Memory B cell (primary cell): ENCODE data around the gene ACAP2.
"Not testable (repeated sequence)": the region's sequence is repeated elsewhere in the genome, so short reads cannot be mapped to it uniquely, and the experiment has no call there.

Source experiments
- ATAC-seq: fragments of 150-1000 bp; cut with Tn5 transposase; 2 replicates; pipeline ENCODE4 v1.10.0; 2021; ENCODE audit warnings: low read depth, mild to moderate bottlenecking, moderate library complexity
- DNase-seq, 2 donors: peaks; one replicate each; pipeline ENCODE4 v3.0.0; 2022; ENCODE audit warnings: low spot score in 2 of 2
- H3K27ac Mint-ChIP-seq: one replicate; pipeline ENCODE4 v1.8.0; 2022; ENCODE audit warnings: mild to moderate bottlenecking, moderate library complexity, mixed read lengths
- H3K27me3 Mint-ChIP-seq: one replicate; pipeline ENCODE4 v1.8.0; 2022; ENCODE audit warnings: mixed read lengths
- H3K36me3 Mint-ChIP-seq: one replicate; pipeline ENCODE4 v1.8.0; 2022; ENCODE audit warnings: mild to moderate bottlenecking, mixed read lengths
- H3K4me1 Mint-ChIP-seq: one replicate; pipeline ENCODE4 v1.8.0; 2022; ENCODE audit warnings: mixed read lengths
- H3K4me3 Mint-ChIP-seq: one replicate; pipeline ENCODE4 v1.8.0; 2022; ENCODE audit warnings: mild to moderate bottlenecking, moderate library complexity, mixed read lengths
- H3K9me3 Mint-ChIP-seq: one replicate; pipeline ENCODE4 v1.8.0; 2022; ENCODE audit warnings: mixed read lengths

ACAP2 gene

DNA sequence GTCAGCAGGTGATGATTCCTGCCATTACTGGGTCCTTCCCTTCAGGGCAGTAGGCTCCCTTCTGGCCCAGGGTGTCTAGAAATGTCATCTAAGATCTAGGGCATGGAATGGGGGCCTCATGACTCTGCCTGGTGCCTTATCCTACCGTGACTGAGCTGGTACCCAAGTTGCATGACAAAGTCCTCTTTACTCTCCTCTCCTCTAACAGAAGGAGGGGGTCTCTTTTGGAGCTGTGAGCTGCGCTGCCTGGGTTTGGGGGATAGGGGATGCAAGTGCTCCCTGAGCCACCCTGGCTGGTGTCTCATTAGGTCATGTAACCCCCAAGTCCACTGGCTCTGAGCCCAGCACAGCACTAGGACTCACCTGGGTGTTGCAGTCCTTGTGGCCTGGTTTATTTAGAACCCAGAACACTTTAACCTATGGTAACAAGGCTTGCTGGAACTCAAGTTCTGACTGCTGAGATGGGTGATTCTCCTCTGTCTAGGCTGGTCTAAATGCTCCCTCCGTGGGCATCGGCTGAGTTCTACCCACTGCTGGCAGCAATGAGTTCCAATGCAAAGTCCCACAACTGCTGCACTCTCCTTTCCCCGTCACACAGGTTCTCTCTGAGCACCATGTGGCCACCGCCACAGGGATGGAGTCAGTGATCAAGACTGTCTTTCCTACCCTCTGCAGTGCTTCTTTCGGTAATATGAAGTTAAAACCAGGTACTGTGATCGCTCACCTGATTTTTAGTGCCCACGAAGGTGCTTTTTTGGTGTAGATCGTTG lies 205.8 kb downstream of the ACAP2 start:
- no peaks in the 10 kb centered on the region for H3K27me3 Mint-ChIP-seq
- DNase-seq (no peak), ATAC-seq (no peak)
- H3K4me3 Mint-ChIP-seq: no peak overlapping the region
- H3K27ac Mint-ChIP-seq: no peak overlapping the region
- H3K36me3 Mint-ChIP-seq: peaks cover 13% of the 10 kb centered on the region
- H3K9me3 Mint-ChIP-seq: peaks cover 6% of the 10 kb centered on the region
- H3K4me1 Mint-ChIP-seq: no peaks in the 10 kb centered on the region

DNA sequence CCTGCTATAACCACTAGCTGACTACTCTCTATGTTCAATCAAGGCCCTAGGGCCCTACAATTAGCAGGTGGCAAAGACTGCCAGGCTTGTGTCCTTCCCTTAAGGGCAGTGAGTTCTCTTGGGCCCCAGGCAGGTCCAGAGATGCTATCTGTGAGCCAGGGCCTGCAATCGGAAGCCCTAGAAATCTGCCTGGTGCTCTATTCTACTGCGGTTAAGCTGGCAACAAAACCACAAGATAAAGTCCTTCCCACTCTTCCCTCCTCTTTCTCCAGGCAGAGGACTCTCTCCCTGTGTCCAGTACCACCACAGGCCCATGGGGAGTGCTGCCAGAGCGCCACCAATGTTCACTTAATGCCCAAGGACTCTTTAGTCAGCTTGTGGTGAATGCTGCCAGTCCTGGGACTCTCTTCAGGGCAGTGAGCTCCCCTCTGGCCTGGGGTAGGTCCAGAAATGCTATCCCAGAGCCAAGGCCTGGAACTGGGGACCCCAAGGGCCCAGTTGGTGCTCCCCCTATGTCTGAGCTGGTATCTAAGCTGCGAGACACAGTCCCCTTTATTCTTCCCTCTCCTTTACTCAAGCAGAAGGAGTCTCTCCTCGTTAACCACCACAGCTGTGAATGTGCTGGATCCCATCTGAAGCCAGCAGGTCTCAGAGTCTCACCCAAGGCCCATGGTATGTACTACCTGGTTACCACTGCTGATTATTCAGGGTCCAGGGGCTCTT lies 206.6 kb downstream of the ACAP2 start:
- no peak overlapping the region for H3K4me3 Mint-ChIP-seq
- no peaks in the 10 kb centered on the region for H3K4me1 Mint-ChIP-seq
- no peak overlapping the region for H3K27ac Mint-ChIP-seq
- ATAC-seq (no peak), DNase-seq (peak in 1 of 2 donors; percentile 7)
- H3K9me3 Mint-ChIP-seq: peaks cover 6% of the 10 kb centered on the region
- H3K27me3 Mint-ChIP-seq: no peaks in the 10 kb centered on the region
- peaks cover 13% of the 10 kb centered on the region for H3K36me3 Mint-ChIP-seq

DNA sequence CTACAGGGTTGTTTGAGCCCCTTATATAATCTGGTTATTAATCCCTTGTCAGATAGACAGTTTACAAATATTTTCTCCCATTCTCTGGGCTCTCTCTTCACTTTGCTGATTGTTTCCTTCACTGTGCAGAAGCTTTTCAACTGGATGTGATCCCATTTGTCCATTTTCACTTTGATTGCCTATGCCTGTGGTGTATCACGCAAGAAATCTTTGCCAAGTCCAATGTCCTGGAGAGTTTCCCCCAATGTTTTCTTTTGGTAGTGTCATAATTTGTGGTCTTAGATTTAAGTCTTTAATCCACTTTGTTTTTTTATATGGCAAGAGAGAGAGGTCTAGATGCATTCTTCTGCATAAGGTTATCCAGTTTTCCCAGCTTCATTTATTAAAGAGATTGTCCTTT lies 212.6 kb downstream of the ACAP2 start:
- Mint-ChIP-seq H3K4me3 (no peak overlapping the region), H3K36me3 (no peaks in the 10 kb centered on the region), H3K27ac (no peak overlapping the region), H3K4me1 (peaks cover 11% of the 10 kb centered on the region), H3K27me3 (no peaks in the 10 kb centered on the region), H3K9me3 (no peaks in the 10 kb centered on the region)
- DNase-seq (no peak), ATAC-seq (no peak)

DNA sequence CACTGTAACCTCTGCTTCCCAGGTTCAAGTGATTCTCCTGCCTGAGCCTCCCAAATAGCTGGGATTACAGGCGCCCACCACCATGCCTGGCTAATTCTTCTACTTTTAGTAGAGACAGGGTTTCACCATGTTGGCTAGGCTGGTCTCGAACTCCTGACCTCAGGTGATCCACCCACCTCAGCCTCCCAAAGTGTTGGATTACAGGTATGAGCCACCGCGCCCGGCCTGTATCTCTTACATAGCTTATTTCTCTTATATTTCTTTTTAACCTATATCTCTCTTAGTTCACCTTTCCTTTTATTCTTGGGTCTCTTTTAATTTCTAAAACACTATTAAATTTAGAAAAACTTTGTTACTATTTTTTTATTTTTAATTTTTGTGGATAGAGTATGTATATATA lies 213.9 kb downstream of the ACAP2 start:
- ATAC-seq, DNase-seq, H3K9me3 Mint-ChIP-seq, H3K27me3 Mint-ChIP-seq, H3K36me3 Mint-ChIP-seq, H3K27ac Mint-ChIP-seq, H3K4me3 Mint-ChIP-seq: not testable (repeated sequence)
- peaks cover 11% of the 10 kb centered on the region for H3K4me1 Mint-ChIP-seq

DNA sequence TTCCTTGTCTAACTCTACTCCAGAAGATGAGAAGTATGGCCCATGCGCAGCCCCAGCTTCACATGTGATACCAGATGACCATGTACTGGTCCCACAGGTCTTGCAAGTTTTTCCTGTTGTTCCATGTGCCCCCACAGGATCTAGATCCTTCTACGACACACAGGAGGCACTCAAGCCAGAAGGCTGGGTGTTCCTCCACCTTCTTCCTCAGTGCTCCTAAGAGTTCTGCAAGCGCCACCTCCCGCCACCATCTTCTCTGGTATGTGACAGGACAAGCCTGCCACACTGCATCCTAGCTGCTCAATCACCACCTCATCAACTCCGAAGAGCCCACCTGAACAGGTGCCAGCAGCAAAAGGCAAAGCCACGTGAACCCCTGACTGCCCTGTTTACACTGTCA lies 214.9 kb downstream of the ACAP2 start:
- no peak overlapping the region for H3K27ac Mint-ChIP-seq
- no peaks in the 10 kb centered on the region for H3K27me3 Mint-ChIP-seq
- DNase-seq (no peak), ATAC-seq (no peak)
- no peaks in the 10 kb centered on the region for H3K9me3 Mint-ChIP-seq
- no peaks in the 10 kb centered on the region for H3K36me3 Mint-ChIP-seq
- H3K4me3 Mint-ChIP-seq: no peak overlapping the region
- peaks cover 11% of the 10 kb centered on the region for H3K4me1 Mint-ChIP-seq

DNA sequence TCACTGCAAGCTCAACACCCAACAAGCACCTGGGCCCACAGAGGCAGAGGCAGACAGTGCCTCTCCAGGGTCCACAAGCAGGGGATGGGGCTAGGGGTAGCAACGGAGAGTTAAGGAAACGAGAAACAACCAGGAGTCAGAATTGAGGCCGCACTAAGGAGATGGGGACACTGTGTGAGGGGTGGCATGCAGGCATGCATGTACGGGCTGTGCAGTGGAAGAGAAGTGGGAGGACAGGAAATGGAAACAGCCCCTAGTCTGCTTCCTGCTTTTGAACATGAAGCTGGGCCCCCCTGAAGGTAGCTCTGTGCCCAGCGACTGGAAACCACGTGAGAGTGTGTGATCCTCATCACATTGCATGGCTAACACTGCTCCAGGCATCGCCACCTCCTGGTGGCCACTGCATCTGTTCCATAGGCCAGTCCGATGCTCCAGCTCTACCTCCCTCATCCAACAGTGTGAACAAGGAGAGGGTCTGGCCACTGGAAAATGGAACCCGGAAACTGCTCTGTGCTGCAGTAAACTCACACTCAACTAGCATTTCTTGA lies 215.8 kb downstream of the ACAP2 start:
- no peaks in the 10 kb centered on the region for H3K9me3 Mint-ChIP-seq
- ATAC-seq: no peak
- no peak overlapping the region for H3K4me3 Mint-ChIP-seq
- no peaks in the 10 kb centered on the region for H3K36me3 Mint-ChIP-seq
- no peak for DNase-seq
- H3K4me1 Mint-ChIP-seq: peaks cover 11% of the 10 kb centered on the region
- no peak overlapping the region for H3K27ac Mint-ChIP-seq
- H3K27me3 Mint-ChIP-seq: no peaks in the 10 kb centered on the region

DNA sequence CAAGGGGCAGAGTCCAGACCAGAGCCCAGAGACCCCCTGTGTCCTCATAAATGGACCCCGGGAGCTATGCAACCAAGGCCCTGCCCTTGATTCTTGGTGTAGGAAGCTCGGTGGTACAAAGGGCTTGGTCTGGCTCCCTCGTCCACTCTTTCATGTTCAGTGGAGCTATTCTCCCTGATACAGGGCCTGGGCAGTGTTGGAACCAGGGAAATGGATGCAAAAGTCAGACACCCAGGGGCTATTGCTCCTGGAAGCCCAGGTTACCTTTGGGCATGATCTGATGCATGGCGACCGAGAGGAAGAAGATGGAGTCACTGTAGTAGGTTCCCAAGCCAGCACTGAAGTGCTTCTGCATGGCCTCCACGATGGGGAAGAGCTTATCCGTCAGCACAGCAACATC lies 216.4 kb downstream of the ACAP2 start:
- peaks cover 11% of the 10 kb centered on the region for H3K4me1 Mint-ChIP-seq
- no peaks in the 10 kb centered on the region for H3K9me3 Mint-ChIP-seq
- no peak overlapping the region for H3K27ac Mint-ChIP-seq
- no peaks in the 10 kb centered on the region for H3K27me3 Mint-ChIP-seq
- no peaks in the 10 kb centered on the region for H3K36me3 Mint-ChIP-seq
- no peak overlapping the region for H3K4me3 Mint-ChIP-seq
- DNase-seq (no peak), ATAC-seq (no peak)

DNA sequence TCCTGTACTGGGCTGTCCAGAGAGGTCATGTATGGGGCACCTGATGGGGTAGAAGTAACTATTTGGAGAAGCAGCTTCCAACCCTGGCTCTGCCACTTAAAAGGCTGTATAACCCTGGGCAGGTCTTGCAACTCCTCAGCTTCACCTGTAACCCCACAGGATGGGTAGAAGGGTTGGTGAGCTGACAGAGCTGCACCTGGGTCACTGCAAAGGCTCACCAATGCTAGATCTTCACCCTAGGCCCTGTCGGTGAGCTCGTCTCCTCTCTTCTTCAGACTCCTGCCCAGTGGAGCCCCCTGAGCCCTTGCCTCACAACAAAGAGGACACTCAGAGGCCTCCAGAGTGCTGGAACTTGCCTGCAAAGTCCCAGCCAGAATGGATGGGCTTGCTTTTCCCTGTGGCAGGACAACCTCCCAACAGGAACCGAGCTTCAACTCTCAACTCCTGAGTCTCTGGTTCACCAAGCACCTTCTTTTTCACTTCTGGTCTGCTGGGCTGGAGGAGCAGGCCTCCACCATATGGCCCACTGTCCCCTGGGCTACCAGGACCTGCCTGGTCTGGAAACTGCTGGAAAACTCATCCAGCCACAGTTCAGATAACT lies 217.7 kb downstream of the ACAP2 start:
- no peak overlapping the region for H3K4me3 Mint-ChIP-seq
- H3K9me3 Mint-ChIP-seq: no peaks in the 10 kb centered on the region
- H3K27ac Mint-ChIP-seq: no peak overlapping the region
- ATAC-seq: no peak
- peaks cover 11% of the 10 kb centered on the region for H3K4me1 Mint-ChIP-seq
- DNase-seq: no peak
- H3K36me3 Mint-ChIP-seq: no peaks in the 10 kb centered on the region
- H3K27me3 Mint-ChIP-seq: no peaks in the 10 kb centered on the region
